ENCODE data around the gene DESI2.

The DESI2 gene

DNA sequence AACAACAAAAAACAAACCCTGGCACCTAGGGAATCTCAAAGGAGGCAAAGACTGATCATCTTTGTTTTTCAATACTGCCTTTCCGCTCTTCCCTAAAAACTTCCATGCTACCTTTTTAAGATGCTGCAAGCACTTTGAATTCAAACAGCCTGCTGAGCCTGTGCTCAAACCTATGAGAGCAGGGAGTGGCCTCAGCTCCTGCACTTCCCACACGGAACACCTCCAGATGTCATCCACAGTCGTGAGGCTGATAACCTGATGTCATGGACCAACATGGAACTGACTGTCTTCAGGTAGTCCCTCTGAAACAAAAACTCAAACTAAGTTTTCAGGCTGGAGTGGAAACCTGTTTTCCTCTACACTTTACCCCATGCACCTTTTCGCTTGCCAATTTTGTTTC lies 46.8 kb downstream of the DESI2 start:
- H3K27ac ChIP-seq, result no peak overlapping the region
- TF ChIP-seq ZFX (IDR thresholded peaks at IDR 0.05), result no peak
- TF ChIP-seq, protein P1, sequence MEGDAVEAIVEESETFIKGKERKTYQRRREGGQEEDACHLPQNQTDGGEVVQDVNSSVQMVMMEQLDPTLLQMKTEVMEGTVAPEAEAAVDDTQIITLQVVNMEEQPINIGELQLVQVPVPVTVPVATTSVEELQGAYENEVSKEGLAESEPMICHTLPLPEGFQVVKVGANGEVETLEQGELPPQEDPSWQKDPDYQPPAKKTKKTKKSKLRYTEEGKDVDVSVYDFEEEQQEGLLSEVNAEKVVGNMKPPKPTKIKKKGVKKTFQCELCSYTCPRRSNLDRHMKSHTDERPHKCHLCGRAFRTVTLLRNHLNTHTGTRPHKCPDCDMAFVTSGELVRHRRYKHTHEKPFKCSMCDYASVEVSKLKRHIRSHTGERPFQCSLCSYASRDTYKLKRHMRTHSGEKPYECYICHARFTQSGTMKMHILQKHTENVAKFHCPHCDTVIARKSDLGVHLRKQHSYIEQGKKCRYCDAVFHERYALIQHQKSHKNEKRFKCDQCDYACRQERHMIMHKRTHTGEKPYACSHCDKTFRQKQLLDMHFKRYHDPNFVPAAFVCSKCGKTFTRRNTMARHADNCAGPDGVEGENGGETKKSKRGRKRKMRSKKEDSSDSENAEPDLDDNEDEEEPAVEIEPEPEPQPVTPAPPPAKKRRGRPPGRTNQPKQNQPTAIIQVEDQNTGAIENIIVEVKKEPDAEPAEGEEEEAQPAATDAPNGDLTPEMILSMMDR (conservative IDR thresholded peaks at IDR 0.05), result no peak

DNA sequence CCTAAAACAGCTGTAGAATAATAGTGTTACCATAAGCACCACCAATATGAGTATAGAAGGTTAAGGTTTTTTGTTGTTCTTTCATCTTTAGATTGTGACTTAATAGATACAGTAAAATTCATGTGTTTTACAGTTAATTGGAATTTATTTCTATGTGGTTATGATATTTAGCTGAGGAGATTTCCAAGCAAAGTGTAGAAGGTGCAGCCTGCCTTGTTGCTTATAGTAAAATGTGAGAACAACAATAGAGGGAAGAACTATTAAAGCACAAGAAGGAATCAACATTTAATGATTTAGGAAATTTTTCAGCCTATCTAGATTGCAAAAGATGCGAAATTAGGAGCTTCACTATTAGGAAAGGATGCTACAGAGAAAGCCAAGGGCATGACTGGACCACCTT lies 47.9 kb downstream of the DESI2 start:
- H3K27ac ChIP-seq, result no peak overlapping the region
- no peak for TF ChIP-seq ZFX (IDR thresholded peaks at IDR 0.05)
- TF ChIP-seq, protein P1 (conservative IDR thresholded peaks at IDR 0.05), result no peak

DNA sequence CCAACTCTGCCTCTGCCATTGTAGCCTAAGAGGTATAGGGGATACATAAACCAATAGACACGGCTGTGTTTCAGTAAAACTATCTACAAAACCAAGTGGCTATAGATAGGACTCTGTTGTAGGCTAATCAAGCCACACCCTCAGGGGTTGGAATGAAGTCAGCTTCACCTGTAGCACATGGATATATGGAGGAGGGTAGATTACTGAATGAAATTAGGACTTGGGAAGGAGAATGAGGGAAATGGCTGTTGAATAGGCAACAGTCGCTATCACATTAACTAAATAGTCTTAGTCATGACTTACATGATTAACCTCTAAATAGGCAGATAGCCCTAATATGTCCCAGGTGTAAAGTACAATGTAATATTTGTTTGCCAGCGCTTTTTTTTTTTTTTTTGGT lies 49.7 kb downstream of the DESI2 start:
- no peak overlapping the region for H3K27ac ChIP-seq
- TF ChIP-seq, protein P1 (conservative IDR thresholded peaks at IDR 0.05), result no peak
- TF ChIP-seq ZFX (IDR thresholded peaks at IDR 0.05), result no peak

DNA sequence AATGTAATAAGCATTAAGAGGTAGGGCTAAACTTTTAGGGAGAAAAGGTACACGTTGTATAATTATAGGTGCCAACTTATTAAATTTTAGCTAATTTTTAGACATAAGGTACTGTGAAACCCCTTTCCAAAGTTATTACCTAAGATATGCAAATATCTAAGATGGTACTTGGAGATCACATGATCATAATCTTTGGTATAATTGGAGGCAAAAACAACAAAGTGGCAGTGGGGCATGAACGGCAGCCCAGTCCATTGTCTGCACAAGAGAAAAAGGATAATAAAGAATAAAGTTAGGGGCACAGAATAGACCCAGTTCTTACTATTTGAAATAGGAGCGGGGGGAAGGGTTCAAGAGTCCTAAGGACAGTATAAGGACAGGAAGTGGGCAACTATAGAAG lies 51.2 kb downstream of the DESI2 start:
- TF ChIP-seq, protein P1 (conservative IDR thresholded peaks at IDR 0.05), result no peak
- no peak for TF ChIP-seq ZFX (IDR thresholded peaks at IDR 0.05)
- no peak overlapping the region for H3K27ac ChIP-seq

DNA sequence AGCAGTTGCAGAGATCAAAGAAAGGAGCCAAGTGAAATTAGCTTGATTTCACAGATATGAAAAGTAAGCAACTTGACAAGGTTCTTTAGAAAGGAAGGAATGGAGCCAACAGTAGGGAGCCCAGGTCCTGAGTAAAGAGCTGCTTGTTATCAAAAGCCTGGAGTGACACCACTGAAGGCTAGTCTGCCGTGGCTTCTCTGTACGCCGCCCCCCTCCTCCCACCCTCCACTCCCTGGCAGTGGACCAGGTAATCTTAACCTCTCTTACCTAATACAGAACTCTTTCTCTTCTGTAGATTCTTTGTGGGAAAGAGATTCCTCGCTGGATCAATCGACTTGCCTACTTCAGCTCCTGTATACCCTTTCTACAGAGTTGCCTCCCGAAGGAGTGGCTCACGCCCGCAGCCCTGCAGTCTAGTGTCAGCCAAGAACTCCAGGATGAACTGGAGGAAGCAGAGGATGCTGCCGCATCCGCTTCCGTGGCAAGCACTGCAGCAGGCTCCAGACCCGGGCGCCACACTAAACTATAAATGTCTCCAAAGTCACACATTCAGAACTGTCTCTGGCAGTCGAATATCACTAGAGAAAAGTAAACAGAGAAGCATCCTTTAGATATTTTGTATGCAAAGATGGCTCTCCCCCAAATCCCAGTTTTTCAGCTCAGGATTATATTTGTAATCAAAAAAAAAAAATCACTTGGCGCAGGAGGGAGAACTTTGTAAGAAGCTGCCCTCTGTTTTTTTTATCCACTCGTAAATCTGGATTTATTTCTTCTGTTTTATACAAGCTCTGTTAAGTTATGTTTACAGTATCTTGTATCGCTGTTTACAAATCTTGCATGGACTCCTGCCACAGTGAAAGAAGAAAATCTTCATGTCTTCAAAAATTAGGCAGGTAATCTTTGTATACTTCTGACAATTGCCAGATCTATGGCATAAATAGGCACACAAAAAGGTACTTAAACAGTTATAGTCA lies 52.6 kb downstream of the DESI2 start:
- H3K27ac ChIP-seq, result peak overlapping the region; percentile 52
- TF ChIP-seq ZFX (IDR thresholded peaks at IDR 0.05), result no peak
- TF ChIP-seq, protein P1 (conservative IDR thresholded peaks at IDR 0.05), result no peak

DNA sequence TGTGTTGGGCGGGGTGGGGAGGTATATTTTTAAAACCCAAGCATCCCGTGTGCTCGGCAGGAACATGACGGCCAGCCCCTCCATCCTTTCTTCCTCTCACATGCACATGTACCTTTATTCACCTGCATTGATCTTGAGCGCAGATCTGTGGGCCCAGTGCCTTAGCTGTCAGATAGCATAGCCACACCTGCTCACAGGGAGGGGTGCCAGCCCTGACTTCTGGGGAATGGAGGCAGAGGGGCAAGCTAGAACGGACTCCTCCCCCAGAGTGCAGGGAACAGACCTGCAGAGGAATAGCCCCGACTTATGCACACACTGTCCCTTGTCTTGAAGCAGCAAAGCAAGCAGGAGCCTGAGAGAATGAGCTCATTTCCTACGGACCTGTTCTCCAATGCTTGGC lies 56.1 kb downstream of the DESI2 start:
- TF ChIP-seq, protein P1 (conservative IDR thresholded peaks at IDR 0.05), result no peak
- no peak overlapping the region for H3K27ac ChIP-seq

DNA sequence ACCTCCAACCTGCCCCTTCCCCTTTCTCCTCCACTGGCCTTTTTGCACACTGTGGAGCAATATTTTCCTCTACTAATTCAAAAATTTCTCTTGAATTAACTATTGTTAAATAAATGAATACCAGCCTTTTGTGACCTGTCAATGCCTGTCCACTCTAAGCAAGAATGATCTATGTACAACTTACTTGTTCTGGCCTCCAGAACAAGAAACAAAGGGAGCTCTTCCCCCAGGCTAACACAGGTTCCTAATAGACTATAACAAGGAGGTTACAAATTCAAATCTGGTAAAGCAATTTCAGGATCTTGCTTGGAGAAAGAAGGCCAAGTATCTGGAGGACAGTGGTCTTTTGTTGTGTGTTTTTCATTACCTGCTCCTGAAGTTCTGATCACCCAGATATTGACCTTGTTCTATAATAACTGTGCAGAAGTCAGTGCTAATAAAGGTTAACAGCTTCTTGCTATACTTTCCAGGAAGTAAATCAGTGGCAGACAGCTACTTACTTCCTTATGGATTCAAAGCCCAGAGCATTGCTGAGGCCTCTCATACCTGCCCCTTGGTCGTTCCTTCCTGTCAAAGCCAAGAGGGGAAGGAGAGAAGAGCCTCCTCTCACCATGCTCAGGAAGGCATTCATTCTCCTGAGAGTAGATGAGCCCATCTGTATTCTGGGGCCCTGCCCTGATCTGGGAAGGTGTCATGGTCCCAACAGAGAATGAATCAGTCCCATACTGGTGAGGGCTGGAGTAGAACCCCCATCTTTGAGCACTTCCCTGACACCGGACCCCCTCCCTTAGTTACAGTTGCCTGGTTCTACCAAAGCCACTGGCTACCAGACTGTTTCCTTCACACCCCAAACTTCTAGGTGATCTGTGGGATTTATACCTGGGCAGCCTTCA lies 56.8 kb downstream of the DESI2 start:
- TF ChIP-seq ZFX (IDR thresholded peaks at IDR 0.05), result no peak
- TF ChIP-seq, protein P1 (conservative IDR thresholded peaks at IDR 0.05), result no peak
- H3K27ac ChIP-seq, result no peak overlapping the region
